Tongue (tissue), 2 donors: Measurements from ENCODE around the gene THRAP3. TPM values are rescaled to one million over a fixed set of nuclear protein-coding genes. Genes with fewer than 3 reads are reported as not detected.

ENCODE experiments used
- DNase-seq: peaks from one replicate; pipeline ENCODE4 v3.0.0-alpha.2; 2015
- total RNA-seq: library from RNA; depleted of rRNA; stranded (reverse); fragments of >200 nt; gene quantifications from one replicate; pipeline ENCODE4 v1.2.3, GENCODE V29; 2014

THRAP3 gene
- total RNA-seq, 1 donor from 2014 or later, result 107 TPM

DNA sequence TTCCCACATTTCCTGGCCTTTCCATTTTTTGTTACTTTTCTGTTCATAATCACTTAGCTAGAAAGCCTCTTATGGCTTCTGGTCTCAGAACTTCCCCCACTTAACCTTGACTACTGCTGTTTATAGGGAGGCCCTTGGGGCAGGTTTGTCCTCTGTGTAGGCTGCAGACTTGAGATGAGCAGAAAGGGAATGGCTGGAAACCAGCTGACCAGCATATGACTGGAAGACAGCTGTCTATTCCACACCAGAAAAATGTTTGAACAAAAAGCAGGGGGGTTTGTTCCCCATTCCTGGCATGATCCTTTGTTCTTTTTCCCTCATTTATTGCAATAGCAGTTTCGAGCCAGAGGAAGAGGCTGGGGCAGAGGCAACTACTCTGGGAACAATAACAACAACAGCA lies 77.0 kb downstream of the THRAP3 start:
- no peak for DNase-seq

DNA sequence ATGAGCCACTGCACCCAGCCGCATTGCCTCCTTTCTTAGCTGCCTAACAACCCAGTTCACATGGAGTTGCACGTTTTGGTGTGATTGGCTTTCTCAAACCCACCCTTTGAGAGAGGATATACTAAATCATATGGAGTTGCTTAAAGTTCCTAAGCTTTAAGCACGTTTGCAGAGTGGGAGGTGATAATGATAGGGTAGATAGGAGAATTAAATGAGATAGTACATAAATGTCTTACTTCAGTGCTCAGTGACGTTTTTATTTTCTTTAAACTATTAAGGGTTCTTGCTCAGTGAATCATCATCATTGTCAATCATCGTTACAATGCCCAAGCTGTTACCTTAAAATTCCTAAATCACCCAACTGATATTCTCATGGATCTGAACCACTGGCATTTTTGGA lies 79.0 kb downstream of the THRAP3 start:
- DNase-seq, result no peak

DNA sequence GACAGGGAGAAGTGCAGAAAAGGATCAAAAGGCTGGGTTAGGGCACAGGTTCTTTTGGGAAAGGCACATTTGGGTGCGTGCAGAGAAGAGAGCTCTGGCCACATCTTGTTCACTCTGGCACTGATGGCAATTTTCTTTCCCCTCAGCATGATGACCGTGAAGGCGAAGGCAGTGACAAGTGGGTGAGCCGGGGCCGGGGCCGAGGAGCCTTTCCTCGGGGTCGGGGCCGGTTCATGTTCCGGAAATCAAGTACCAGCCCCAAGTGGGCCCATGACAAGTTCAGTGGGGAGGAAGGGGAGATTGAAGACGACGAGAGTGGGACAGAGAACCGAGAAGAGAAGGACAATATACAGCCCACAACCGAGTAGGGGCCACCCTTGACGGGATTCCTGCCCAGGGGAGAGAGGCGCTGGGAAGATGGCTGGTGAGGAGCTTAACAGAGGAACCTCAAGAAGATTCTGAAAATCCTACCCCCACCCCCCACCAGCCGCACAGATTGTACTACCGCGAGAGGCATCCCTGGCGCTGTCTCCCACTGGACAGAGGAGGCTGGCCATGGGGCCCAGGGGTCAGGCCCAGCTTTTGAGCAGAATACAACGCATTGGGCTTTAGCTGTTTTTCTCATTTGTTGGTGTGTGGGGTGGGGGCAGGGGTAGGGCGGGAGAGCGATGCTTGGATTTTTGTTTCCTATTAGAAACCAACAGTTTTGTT lies 79.6 kb downstream of the THRAP3 start:
- no peak for DNase-seq

DNA sequence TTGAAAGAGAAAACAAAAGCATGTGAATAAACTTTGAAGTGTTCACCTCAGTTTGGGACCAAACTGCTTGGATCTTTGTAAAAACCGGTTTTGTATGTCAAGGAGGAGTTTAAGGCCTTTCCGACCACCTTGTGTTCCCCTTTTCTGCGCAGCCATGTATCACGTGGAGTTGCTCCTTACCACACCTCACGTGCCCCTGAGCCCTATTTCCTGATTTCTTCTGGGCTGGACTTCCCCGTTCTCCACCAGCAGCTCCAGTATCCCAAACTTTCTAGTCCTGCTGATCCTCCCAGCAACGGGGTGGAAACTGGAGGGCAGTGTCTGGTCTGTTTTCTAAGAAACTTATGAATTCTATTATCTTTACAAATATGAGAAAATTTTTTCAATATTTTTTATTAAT lies 80.3 kb downstream of the THRAP3 start:
- no peak for DNase-seq

DNA sequence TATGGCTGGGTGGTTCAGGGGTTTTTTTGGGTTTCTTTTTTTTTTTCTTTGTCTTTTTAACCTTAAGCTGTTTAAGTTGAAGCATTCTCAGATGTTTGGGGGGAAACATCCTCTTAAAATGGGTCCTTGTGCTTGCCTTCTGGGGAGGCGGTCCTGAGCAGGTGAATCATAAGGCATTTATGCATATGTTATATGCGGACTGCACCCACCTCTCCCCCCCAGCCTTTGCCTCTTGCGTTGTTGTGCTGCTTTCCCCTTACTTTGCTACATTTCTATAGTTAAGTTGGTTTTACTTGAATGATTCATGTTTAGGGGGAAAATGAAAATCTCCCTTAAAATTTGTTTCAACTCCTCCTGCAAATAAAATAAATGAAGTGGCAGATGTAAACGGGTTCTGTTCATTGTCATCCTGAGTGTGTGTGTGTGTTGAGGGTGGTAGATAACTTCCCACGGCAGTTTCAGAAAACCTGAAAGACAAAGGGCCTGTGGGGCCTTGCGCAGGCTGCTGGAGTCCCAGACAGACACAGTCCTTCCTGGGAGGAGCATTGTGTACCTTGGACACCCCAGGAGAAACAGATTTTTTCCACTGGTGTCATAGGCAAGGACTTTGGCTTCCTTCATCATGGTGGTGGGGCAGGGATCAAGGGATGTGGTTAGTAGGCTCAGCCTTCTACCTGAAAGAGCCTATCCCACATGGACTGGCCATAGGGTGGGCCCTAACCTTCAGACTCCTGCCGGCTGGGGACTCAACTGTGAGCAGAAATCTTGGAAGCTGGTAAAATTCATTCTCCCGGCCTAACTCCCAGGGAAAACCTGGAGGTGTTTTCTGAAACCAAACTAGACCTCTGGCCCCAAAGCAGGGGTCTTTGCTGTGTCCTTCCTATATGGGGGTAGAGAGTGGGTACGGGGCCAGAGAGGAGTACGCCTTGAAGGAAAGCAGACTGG lies 81.0 kb downstream of the THRAP3 start:
- no peak for DNase-seq

DNA sequence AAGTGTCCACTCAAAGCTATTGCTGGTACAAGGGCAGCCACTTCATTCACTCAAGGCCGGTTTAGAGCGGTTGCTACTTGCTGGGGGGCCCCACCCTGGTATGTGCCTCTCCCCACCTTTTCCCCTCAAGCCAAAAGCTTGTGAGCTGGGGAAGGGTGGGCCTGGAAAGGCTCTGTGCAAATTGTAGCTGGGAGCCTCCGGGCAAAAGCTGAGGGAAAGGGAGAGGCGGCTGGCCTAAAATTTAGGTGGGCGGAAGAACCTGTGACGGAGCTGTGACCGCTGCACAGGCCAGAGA lies 81.6 kb downstream of the THRAP3 start:
- DNase-seq, result peak; percentile 45

DNA sequence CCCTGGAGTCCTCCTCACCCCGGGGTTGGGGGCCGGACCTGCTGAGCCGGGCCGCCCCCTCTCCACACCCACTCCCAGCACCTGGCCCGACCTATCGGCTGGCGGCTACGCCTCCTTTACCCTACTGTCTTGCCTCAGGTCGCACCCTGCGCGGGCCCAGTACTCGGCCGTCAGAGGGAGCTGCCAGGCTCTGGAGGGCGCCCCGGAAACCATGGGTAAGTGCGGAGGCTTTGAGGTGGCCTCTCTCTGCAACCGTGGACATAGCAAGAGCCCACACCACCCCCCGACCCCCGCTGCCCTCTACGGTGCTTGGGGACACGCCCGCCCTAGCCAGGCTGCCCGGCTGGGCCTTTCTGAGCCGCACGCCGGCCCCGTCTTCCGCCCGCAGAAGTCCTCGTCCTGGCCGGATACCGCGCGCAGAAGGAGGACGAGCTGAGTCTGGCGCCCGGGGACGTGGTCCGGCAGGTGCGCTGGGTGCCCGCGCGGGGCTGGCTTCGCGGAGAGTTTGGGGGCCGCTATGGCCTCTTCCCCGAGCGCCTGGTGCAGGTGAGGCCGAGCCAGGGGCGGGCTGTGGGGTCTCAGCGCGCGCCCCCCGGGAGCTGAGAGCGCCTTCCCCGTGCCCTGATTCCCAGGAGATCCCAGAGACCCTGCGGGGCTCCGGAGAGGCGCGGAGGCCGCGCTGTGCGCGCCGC lies 82.1 kb downstream of the THRAP3 start, which contains the start of gene SH3D21:
SH3D21 (plus strand) TSS at position 159 of the 692 bp plus-strand sequence; CDS start at position 212, 53 bp downstream.
- peak; percentile 56 for DNase-seq

DNA sequence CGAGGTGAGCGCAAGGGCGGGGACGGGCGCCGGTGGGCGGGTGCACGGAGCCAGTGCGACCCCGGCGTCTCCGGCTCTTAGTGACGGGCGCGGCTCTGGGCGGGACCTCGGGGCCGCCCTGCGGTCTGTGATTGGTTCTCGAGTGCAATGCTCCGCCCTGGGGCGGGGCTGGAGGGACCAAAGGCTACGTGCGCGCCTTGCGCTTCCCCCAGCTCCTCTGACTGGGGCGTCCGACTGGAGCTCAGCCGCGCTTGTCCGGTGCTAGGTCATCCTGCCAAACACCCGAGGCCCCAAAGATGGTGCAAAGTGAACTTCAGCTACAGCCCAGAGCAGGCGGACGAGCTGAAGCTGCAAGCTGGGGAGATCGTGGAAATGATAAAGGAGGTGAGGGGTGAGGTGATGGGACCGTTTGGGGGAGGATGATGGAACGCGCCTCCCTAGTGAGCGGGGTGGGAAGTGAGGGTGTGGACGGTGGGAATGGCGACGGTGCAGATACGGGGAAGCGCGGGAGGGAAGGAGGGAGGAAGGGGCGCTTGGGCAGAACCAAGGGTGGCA lies 82.7 kb downstream of the THRAP3 start:
- peak; percentile 97 for DNase-seq

DNA sequence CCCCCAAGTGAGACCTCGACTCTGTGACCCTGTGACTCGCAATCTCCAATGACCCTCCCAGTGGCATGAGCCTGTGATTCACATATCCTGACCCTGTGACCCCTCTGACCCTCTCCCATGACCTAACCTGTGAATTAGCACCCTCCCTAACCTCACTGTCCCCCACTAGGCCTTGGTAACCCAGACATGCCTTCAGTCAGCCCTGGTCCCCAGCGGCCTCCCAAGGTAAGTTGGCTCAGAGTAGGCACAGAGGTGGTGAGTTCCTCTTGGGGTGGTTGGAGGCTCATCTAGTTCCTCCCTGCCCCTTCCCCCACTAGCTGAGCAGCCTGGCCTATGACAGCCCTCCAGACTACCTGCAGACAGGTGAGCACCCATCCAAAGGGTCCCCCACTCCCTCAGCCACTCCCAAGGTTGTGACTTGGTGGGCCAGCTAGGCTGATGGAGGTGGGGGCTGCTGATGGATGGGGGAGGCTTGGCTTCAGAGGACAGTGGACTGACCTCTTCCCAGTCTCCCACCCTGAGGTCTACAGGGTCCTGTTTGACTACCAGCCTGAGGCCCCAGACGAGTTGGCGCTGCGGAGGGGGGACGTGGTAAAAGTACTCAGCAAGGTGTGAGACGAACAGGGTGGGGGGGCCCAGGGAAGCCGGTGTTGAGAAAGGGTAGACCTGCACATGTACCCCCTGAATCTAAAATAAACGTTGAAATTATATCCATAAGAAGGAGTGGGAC lies 83.5 kb downstream of the THRAP3 start:
- DNase-seq, result no peak

DNA sequence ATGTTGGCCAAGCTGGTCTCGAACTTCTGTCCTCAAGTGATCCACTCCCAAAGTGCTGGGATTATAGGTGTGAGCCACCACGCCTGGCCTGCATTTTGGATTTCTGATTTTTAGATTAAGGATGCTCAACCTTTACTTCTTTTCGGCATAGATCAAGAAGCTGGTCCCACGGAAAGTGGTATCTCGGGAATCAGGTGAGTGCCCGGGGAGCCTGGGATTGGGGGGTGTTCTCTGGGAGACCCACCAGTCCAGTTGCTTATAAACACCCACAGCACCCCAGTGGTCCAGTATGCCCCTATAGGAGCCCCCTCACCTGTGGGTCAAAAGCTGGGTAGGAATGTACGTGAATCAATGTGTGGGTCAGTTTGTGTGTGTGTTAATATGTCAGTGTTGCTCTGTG lies 85.2 kb downstream of the THRAP3 start:
- no peak for DNase-seq

DNA sequence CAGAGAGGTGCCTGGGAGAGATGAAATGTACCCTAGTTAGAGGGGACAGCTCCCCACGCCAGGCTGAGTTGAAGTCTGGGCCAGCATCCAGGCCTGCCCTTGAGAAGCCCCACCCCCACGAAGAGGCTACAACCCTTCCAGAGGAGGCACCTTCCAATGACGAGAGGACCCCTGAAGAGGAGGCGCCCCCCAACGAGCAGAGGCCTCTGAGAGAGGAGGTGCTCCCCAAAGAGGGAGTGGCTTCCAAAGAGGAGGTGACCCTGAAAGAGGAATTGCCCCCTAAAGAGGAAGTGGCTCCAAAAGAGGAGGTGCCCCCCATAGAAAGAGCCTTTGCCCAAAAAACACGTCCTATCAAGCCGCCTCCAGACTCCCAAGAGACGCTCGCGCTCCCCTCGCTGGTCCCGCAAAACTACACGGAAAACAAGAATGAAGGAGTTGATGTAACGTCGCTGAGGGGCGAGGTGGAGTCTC lies 96.1 kb downstream of the THRAP3 start:
- peak; percentile 38 for DNase-seq

DNA sequence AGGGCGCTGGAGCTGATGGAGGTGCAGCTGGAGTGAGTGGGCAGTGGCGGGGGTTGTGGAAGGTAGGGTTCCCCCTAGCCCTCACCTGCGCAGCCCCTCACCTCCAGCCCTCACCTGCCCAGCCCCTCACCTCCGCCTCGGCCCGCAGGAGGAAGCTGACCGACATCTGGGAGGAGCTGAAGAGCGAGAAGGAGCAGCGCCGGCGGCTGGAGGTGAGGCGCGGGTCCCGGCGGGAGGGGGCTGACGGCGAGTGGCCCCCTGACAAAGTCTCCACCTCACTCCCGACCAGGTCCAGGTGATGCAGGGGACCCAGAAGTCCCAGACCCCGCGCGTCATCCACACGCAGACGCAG lies 96.5 kb downstream of the THRAP3 start:
- no peak for DNase-seq

DNA sequence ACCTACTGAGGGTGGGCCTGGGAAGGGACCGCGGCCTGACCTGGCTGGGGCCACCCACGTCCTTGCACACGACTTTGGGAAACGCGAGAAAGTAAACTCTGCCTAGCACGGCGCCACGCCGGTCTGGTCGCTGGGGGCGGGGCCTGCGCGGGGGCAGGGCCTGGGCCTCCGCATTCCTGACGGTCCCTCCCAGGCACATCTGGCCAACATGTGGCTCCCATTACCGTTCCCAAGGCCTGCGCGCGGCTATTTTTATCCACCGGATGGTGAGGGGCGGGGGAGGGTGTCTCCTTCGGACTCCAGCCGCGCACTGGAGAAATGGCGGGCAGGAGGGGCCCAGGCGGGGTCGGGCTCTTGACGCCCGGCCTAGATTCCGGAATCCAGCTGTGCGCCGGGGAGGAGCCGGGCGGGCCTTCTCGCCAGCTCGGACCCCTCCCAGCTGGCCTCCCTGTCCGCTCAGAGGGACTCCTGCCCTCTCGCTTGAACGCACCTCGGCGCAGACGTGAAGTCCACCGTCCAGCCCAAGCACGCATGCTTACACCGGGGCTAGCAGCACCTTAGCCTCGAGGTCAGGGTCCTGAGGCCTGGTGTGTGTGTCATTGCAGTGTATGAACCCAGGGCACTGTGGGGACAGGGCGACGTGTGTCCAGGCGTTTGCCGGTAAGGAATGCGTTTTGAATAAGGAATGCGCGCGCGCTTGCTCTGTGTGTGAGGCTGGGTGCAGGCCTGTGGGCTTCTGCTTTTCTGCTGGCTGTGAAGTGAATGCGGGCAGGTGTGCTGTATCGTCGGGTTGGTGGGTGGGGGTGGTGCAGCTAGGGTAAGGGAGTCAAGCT lies 97.1 kb downstream of the THRAP3 start:
- peak; percentile 97 for DNase-seq

DNA sequence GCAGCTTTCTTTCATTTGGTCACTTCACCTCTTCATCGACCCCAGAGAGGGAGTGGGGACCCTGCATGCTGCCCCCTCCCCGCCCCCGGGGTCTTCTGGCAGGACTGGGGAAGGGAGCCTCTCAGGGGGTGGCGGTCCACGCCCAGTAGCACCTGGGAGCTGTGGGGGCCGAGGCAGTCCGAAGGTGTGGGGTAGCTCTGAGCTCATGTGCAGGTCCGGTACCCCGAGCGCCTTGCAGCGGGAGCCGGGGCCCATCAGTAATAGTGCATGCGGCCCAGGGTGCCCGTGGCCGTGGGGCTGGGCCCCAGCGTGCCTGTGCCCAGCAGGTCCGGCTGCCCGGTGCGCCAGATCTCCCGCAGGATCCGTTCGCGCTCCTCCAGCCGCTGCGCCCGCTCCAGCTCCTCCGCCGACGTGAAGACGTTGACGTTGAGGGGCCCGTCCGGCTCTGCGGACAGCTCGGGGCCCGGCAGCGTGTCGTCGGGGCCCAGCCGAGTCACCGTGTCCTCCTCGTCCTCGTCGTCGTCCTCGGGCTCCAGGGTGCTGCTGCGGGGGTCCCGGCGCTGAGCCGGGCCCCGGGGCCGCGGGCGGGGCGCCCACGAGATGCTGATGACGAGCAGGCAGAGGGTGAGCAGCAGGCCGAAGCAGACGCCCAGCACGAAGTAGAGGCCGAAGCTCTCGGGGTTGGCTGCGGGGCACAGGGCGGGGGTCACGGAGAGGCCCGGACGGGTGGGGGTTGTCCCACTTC lies 98.0 kb downstream of the THRAP3 start:
- no peak for DNase-seq

DNA sequence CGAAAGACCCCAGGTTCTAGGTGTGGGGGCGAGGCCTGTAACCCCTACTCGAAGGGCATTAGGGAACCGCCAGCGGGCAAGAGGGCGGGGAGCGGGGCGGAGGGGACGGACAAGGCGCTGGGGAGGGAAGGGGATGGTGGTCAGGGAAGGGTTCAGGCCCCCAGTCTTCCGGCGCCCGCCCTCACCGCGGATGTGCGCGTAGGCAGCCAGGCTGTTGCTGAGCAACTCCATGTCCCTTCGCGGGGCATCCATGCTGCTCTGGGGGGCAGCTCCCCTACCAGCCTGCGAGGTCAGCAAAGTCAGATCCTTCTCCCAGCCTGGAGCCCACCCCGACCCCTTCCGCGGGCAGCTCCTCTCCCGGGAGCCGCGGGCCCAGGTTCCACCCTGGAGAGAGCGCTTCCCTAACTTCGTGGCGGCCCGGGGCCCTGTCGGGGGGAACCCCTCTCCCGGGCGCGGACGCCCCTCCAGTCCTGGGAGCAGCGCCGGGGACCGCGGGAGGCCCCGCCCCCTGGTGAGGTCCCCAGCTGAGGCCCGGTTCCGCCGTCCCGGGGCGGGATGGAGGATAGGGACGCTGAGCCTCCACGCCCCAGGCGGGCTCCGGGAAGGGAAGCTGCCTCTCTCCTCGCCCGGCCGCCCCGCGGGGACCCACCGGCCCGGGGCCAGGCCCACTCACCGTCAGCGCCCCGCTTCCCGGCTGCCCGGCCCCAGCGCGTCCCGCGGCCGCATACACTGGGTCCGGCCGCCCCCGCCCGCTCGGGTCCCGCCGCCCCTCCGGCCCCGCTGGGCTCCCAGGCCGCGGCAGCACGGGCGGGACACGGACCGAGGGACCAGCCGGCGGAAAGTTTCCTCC lies 98.8 kb downstream of the THRAP3 start:
- peak; percentile 54 for DNase-seq

DNA sequence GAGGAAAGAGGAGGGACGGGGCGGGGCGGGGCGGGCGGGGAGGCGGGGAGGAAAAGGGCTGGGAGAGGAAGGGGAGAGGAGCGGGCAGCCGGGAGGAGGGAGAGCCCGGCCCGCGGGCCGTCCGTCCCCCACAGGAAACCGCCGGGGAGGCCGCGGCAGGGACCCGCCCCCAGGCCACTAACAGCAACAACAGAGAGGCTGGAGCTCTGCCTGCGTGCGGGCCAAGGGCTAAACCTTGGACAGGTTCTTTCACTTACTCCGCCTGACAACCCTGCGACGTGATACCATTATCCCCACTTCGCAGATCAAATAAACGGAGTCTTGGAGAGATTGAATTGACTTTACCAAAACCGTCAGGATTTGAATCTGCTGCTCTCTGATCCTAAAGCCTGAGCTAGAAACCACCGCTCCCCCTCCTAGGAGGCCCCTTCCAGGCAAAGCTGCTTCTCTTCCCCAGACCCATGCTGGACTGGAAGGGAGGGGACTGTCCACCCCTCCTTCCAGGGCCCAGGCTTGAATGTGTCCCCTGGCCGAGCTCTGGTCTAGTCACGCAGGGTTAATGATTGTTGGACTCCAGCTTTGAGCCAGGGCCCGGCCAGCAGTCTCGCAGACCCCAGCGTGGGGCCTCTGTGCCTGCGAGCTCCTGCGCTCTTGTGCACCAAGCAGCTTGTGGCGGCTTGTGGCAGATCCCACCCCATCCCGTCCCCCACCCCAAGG lies 99.6 kb downstream of the THRAP3 start, which contains the start of gene EVA1B:
EVA1B (minus strand) TSS at position 10 of the 717 bp plus-strand sequence. CDS start 608 bp downstream, outside the sequence.
- peak; percentile 85 for DNase-seq

DNA sequence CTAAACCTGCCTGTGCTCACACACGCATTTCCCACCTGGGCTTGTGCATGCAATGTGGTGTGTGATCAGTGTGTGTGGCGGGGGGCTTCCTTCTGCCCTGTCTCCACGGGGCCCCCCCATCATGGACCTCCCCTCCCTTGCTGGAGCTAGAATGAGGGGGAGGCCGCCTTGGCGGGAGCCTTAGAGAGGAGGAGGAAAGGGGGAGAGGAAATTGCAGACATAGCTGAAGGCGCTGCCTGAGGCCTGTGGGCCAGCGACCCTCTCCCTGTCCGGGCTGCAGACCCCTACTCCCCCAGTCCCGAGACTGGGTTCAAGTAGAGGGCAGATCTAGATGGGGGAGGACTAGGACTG lies 100.1 kb downstream of the THRAP3 start:
- DNase-seq, result no peak

DNA sequence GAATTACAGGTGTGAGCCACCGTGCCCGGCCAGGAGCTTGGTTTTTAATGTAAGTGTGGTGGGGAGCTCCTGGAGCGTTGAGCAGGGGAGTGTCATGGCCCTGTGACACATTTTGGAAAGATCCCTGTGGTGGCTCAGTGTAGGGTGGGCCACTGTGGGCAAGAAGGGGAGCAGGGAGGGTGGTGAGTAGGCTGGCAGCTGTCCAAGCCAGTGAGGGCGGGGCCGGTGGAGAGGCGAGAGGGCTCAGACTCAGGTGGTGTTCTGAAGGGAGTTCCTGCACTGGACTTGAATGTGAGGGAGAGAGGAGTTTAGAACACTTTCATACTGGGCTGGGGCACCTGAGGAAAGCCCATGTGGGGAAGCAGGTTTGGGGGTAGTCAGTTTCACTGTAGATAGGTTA lies 102.3 kb downstream of the THRAP3 start:
- peak; percentile 25 for DNase-seq
